Measurements from ENCODE around the gene MAP4. TPM values are rescaled to one million over a fixed set of nuclear protein-coding genes. Genes with fewer than 3 reads are reported as not detected.

Gene MAP4
- total RNA-seq, 1 donor: 158 TPM

- Histone ChIP-seq H4K20me1 (ENCODE audit: insufficient read depth, low read length) (peaks cover 19% of the 10 kb centered on the region), H3K27me3 (ENCODE audit: insufficient read depth, low read length) (no peaks in the 10 kb centered on the region), H3K4me3 (ENCODE audit: insufficient read depth, low read length) (no peak overlapping the region), H3K9me3 (ENCODE audit: low read depth, low read length) (no peaks in the 10 kb centered on the region), H3K79me2 (ENCODE audit: insufficient read depth, low read length) (peaks cover 27% of the 10 kb centered on the region), H2AFZ (ENCODE audit: low read length) (no peak overlapping the region), H3K4me1 (ENCODE audit: insufficient read depth, low read length) (peaks cover 21% of the 10 kb centered on the region), H3K27ac (ENCODE audit: low read depth, low read length) (no peak overlapping the region), H3K4me2 (ENCODE audit: insufficient read depth, low read length) (no peak overlapping the region), H3K36me3 (ENCODE audit: insufficient read depth, low read length) (peaks cover 23% of the 10 kb centered on the region)
- no peak for TF ChIP-seq CTCF (IDR thresholded peaks at IDR 0.05; ENCODE audit: extremely low read depth, low read depth, low read length)
- no peak for DNase-seq (ENCODE audit: insufficient read length, low spot score, missing footprints)
Measured at GRCh38 chr3:47908744-47909143, 107.5 kb downstream of the MAP4 start.

- H2AFZ ChIP-seq (ENCODE audit: low read length): no peak overlapping the region
- H3K79me2 ChIP-seq (ENCODE audit: insufficient read depth, low read length): peaks cover 33% of the 10 kb centered on the region
- H4K20me1 ChIP-seq (ENCODE audit: insufficient read depth, low read length): peaks cover 19% of the 10 kb centered on the region
- no peak overlapping the region for H3K4me2 ChIP-seq (ENCODE audit: insufficient read depth, low read length)
- no peak overlapping the region for H3K27ac ChIP-seq (ENCODE audit: low read depth, low read length)
- H3K9me3 ChIP-seq (ENCODE audit: low read depth, low read length): no peaks in the 10 kb centered on the region
- no peak for TF ChIP-seq CTCF (IDR thresholded peaks at IDR 0.05; ENCODE audit: extremely low read depth, low read depth, low read length)
- H3K4me1 ChIP-seq (ENCODE audit: insufficient read depth, low read length): peaks cover 24% of the 10 kb centered on the region
- H3K4me3 ChIP-seq (ENCODE audit: insufficient read depth, low read length): no peak overlapping the region
- H3K36me3 ChIP-seq (ENCODE audit: insufficient read depth, low read length): peaks cover 21% of the 10 kb centered on the region
- no peak for DNase-seq (ENCODE audit: insufficient read length, low spot score, missing footprints)
- H3K27me3 ChIP-seq (ENCODE audit: insufficient read depth, low read length): no peaks in the 10 kb centered on the region
Measured at GRCh38 chr3:47907784-47908183, 108.4 kb downstream of the MAP4 start.

GRCh38 chr3:47902746-47903145, 113.5 kb downstream of the MAP4 start:
- no peak overlapping the region for H3K27ac ChIP-seq (ENCODE audit: low read depth, low read length)
- H2AFZ ChIP-seq (ENCODE audit: low read length): no peak overlapping the region
- H3K79me2 ChIP-seq (ENCODE audit: insufficient read depth, low read length): peaks cover 19% of the 10 kb centered on the region
- H3K4me3 ChIP-seq (ENCODE audit: insufficient read depth, low read length): no peak overlapping the region
- no peak for DNase-seq (ENCODE audit: insufficient read length, low spot score, missing footprints)
- H3K36me3 ChIP-seq (ENCODE audit: insufficient read depth, low read length): peaks cover 22% of the 10 kb centered on the region
- peaks cover 7% of the 10 kb centered on the region for H3K4me1 ChIP-seq (ENCODE audit: insufficient read depth, low read length)
- no peak overlapping the region for H3K4me2 ChIP-seq (ENCODE audit: insufficient read depth, low read length)
- peaks cover 12% of the 10 kb centered on the region for H4K20me1 ChIP-seq (ENCODE audit: insufficient read depth, low read length)
- no peaks in the 10 kb centered on the region for H3K27me3 ChIP-seq (ENCODE audit: insufficient read depth, low read length)
- no peak for TF ChIP-seq CTCF (IDR thresholded peaks at IDR 0.05; ENCODE audit: extremely low read depth, low read depth, low read length)
- H3K9me3 ChIP-seq (ENCODE audit: low read depth, low read length): no peaks in the 10 kb centered on the region

- Histone ChIP-seq H3K9me3 (ENCODE audit: low read depth, low read length) (no peaks in the 10 kb centered on the region), H3K4me1 (ENCODE audit: insufficient read depth, low read length) (peaks cover 7% of the 10 kb centered on the region), H3K79me2 (ENCODE audit: insufficient read depth, low read length) (peaks cover 24% of the 10 kb centered on the region), H4K20me1 (ENCODE audit: insufficient read depth, low read length) (peaks cover 12% of the 10 kb centered on the region), H3K27me3 (ENCODE audit: insufficient read depth, low read length) (no peaks in the 10 kb centered on the region), H2AFZ (ENCODE audit: low read length) (no peak overlapping the region), H3K27ac (ENCODE audit: low read depth, low read length) (no peak overlapping the region), H3K4me3 (ENCODE audit: insufficient read depth, low read length) (no peak overlapping the region), H3K4me2 (ENCODE audit: insufficient read depth, low read length) (no peak overlapping the region), H3K36me3 (ENCODE audit: insufficient read depth, low read length) (peaks cover 22% of the 10 kb centered on the region)
- TF ChIP-seq CTCF (IDR thresholded peaks at IDR 0.05; ENCODE audit: extremely low read depth, low read depth, low read length): no peak
- DNase-seq (ENCODE audit: insufficient read length, low spot score, missing footprints): no peak
Measured at GRCh38 chr3:47901280-47901833, 114.9 kb downstream of the MAP4 start.
